ENCODE results near the gene C21orf58. TPM values are rescaled to one million over a fixed set of nuclear protein-coding genes. Genes with fewer than 3 reads are reported as not detected.
A peak's percentile ranks its signal among the peaks of the same experiment; 100 is the strongest.

C21orf58 gene
- total RNA-seq, 2 experiments from 2014 or later, result 27.4 to 33.0 TPM

DNA sequence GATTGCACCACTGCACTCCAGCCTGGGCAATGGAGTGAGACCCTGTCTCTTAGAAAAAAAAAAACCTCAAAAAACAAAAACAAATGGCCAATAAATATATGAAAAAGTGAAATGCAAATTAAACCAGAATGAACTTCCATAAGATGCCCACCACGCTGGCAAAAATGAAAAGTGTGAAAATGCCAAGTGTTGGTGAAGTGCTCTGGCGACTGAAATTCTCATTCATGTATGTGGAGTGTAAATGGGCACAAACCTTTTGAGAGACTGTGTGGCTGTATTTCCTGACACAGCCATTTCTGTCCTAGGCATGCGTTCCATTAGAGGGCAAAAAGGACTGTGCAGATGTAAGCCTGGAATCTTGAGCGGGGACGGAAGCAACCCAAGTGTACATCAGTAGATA, 19.2 kb downstream of the C21orf58 start:
- H3K4me1 Mint-ChIP-seq, result no peaks in the 10 kb centered on the region
- DNase-seq (no peak), ATAC-seq (no peak)
- H3K27ac Mint-ChIP-seq, result no peak overlapping the region
- intact Hi-C loops (cut with DNase I, micrococcal nuclease), result no loop called here
- H3K4me3 Mint-ChIP-seq, result no peak overlapping the region
- CTCF ChIA-PET, result no interaction called here
- H3K27me3 Mint-ChIP-seq, result no peaks in the 10 kb centered on the region
- H3K36me3 Mint-ChIP-seq (ENCODE audit: low read depth), result peaks cover 44% of the 10 kb centered on the region
- POLR2A ChIA-PET, result no interaction called here
- no peaks in the 10 kb centered on the region for H3K9me3 Mint-ChIP-seq (ENCODE audit: low read depth)

DNA sequence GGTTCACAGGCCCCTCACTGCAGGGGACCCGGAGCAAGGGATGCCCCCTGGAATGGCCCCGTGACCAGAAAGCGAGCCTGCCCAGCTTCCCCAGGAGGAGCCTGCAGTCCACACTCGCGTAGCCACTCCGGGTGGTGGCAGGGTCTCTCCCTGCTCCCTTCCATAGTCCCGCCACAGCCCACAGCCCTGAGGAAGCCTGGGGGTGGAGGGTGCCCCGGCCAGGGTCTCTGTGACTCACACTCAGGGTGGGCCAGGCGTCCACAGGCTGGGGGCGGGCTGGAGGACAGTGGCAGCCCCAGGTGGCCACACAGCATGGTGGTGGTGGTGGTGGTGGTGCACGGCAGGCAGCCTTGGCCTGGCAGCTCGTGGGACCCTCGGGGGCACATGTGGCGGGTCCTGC, 21.9 kb downstream of the C21orf58 start:
- H3K4me3 Mint-ChIP-seq, result no peak overlapping the region
- CTCF ChIA-PET, result interaction anchor here (0.8 kb wide), 1 partner anchor 60 kb away, joined by 5 read pairs; no protein-coding TSS in a partner anchor
- intact Hi-C loops (cut with DNase I, micrococcal nuclease), result no loop called here
- no peak for ATAC-seq
- H3K27me3 Mint-ChIP-seq, result no peaks in the 10 kb centered on the region
- H3K36me3 Mint-ChIP-seq (ENCODE audit: low read depth), result peaks cover 38% of the 10 kb centered on the region
- H3K9me3 Mint-ChIP-seq (ENCODE audit: low read depth), result no peaks in the 10 kb centered on the region
- peaks cover 4% of the 10 kb centered on the region for H3K4me1 Mint-ChIP-seq
- POLR2A ChIA-PET, result no interaction called here
- H3K27ac Mint-ChIP-seq, result no peak overlapping the region
- DNase-seq, result no peak

DNA sequence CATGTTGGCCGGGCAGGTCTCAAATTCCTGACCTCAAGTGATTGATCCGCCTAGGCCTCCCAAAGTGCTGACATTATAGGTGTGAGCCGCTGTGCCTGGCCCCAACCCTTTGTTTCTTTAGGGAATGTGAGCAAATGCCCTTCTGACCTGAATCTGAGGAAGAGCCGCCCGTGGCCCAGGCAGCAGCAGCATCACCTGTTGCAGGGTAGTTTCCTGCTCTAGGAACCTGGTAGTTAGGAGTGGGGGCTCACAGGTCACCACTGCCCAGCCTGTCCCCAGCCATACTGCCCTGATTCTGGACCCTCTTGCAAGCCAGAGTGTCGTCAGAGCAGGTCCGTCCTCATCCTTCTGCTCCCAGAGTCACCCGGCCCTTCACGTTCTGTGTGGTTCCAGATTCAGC, 24.5 kb downstream of the C21orf58 start:
- intact Hi-C loops (cut with DNase I, micrococcal nuclease), result no loop called here
- ChIA-PET POLR2A (no interaction called here), CTCF (interaction anchor here (1.3 kb wide), 1 partner anchor 18 kb away, joined by 3 read pairs; no protein-coding TSS in a partner anchor)
- H3K27me3 Mint-ChIP-seq, result no peaks in the 10 kb centered on the region
- H3K4me1 Mint-ChIP-seq, result peaks cover 4% of the 10 kb centered on the region
- no peaks in the 10 kb centered on the region for H3K9me3 Mint-ChIP-seq (ENCODE audit: low read depth)
- DNase-seq (no peak), ATAC-seq (no peak)
- H3K27ac Mint-ChIP-seq, result no peak overlapping the region
- H3K36me3 Mint-ChIP-seq (ENCODE audit: low read depth), result peaks cover 30% of the 10 kb centered on the region
- H3K4me3 Mint-ChIP-seq, result no peak overlapping the region

DNA sequence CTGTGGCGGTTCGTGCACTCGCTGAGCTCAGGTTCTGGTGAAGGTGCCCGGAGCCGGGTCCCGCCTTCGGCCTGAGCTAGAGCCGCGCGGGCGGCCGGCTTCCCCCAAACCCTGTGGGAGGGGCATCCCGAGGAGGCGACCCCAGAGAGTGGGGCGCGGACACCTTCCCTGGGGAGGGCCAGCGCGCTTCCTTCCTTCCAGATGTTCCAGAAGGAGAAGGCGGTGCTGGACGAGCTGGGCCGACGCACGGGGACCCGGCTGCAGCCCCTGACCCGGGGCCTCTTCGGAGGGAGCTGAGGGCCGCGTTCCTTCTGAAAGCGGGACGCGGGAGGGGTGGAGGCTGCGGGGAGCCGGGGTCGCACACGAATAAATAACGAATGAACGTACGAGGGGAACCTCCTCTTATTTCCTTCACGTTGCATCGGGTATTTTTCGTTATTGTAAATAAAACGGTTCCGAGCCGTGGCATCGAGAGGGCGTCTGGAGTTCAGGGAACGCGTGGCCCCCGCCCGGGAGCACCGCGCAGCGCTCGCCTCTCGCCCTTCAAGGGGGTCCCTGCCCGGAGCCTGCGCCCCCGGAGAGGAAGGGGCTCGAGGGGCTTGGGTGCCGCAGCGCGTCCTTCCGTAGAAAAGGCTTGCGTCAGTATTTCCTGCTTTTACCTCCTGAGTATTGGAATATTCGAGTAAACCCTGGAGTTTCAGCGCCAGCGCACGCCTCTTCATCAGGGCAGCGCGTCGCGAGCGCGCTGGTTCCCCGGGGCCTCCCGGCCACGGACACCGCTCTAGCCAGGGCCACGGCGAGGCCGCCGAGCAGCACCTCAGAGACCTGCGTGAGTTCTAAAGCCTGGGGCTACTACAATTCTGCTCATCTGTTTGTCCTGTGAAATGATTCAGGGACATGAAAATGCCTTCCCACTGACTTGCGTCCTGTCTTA, 26.1 kb downstream of the C21orf58 start:
- peak overlapping the region; percentile 2 for H3K4me3 Mint-ChIP-seq
- no peak overlapping the region for H3K27ac Mint-ChIP-seq
- H3K36me3 Mint-ChIP-seq (ENCODE audit: low read depth), result peaks cover 25% of the 10 kb centered on the region
- ATAC-seq (peak; percentile 35), DNase-seq (peak; percentile 20)
- H3K27me3 Mint-ChIP-seq, result no peaks in the 10 kb centered on the region
- no peaks in the 10 kb centered on the region for H3K9me3 Mint-ChIP-seq (ENCODE audit: low read depth)
- ChIA-PET POLR2A (interaction anchor here (0.7 kb wide), 1 partner anchor 555 kb away, joined by 3 read pairs; no protein-coding TSS in a partner anchor), CTCF (no interaction called here)
- H3K4me1 Mint-ChIP-seq, result peaks cover 4% of the 10 kb centered on the region
- intact Hi-C loops (cut with DNase I, micrococcal nuclease), result no loop called here

DNA sequence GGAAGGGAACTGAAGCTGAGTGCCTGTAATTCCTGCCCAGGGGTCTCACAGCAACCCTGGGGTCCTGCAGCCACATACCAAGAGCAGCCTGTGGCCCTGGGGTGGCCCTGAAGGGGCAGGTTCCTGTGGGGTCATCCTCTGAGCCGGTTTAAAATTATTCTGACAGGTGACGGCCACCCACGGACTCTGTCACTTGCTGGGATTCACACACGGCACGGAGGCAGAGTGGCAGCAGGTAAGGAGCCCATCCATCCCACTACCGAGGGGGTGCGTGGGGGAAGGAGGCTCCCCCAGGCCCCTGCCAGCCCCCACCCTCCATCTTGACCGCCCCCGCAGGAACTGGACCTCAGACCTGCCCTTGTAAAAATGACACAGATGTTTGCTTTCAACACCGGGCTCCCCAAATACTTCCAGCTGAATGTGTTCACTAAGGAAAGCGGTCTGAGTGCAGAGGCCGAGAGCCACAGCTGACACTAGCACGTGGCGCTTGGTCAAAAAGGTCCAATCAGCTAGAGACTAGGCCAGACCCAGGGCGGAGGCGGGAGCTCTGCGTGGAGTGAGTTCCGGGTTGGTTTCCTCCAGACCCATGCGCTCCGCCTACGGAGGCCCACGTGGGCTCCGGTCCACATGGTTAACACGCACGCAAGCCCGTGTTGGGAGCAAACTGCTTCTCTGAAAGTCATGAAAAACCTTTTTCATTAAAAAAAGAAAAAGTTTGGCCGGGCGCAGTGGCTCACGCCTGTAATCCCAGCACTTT, 27.5 kb downstream of the C21orf58 start:
- Mint-ChIP-seq H3K27ac (no peak overlapping the region), H3K4me3 (peak overlapping the region; percentile 26), H3K4me1 (peaks cover 4% of the 10 kb centered on the region), H3K36me3 (ENCODE audit: low read depth) (peaks cover 28% of the 10 kb centered on the region), H3K9me3 (ENCODE audit: low read depth) (no peaks in the 10 kb centered on the region), H3K27me3 (no peaks in the 10 kb centered on the region)
- intact Hi-C loops (cut with DNase I, micrococcal nuclease), result no loop called here
- DNase-seq, result peak; percentile 73
- ChIA-PET CTCF (interaction anchor here (0.6 kb wide), 1 partner anchor 159 kb away, joined by 3 read pairs; no protein-coding TSS in a partner anchor), POLR2A (no interaction called here)
- ATAC-seq, result peak; percentile 74

DNA sequence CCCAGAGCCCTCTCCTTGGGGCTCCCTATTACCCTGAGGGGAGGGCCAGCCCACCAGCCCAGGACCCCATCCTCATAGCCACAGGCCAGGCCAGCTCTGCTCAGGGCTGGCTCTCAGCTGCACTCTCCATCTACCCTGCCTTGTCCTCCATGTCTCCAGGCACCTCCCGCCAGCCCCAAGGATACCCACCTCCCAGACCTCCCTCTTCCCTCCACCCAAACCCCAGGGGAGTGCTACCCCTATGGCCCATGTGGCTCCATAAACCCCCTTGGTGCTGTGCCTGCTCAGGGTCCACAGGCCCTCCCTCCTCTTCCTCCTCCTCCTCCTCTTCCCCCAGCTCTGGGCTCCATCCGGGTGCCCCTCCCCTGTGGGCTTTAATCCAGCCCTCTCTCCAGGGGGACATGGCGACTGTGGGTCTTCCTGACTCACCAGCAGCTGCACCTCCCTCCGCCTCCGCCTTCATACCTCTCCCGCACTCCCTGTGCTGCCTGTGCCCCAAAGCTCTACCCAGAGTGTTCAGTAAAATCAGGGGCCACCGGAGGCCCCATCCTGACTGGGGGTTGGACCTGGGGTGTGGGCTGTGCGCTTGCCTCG, 28.4 kb downstream of the C21orf58 start:
- CTCF ChIA-PET, result no interaction called here

DNA sequence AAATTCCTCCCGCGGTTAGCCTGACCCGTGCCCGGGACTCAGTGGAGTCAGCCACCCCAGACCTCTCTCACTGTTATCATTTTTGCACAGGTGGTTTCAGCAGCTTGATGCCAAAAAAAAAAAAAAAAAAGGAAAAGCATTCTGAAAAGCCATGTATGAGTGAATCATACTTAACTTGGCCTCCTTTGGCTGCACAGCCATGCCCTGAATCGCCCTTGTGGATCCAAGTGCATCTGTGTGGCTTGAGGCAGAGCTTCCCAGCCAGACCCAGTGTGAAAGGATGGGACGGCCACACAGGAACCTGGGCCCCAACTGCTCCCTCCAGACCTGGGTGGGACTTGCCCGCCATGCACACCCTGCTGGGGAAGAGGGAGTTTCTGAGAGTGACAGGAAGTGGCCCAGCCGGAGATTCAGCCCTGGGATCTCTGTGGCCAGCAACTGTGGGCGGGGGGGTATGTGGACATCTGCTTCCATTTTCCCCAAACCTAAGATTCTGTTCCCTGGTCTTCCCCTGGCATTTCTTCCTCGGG, 29.0 kb downstream of the C21orf58 start:
- Mint-ChIP-seq H3K36me3 (ENCODE audit: low read depth) (peaks cover 20% of the 10 kb centered on the region), H3K27me3 (no peaks in the 10 kb centered on the region), H3K27ac (no peak overlapping the region), H3K4me3 (no peak overlapping the region), H3K4me1 (peaks cover 9% of the 10 kb centered on the region), H3K9me3 (ENCODE audit: low read depth) (no peaks in the 10 kb centered on the region)
- DNase-seq (no peak), ATAC-seq (no peak)
- ChIA-PET POLR2A (no interaction called here), CTCF (no interaction called here)
- intact Hi-C loops (cut with DNase I, micrococcal nuclease), result no loop called here

More for the DNA sequence above, 28.4 kb downstream of the C21orf58 start:
- Mint-ChIP-seq H3K4me3 (no peak overlapping the region), H3K4me1 (peaks cover 7% of the 10 kb centered on the region), H3K36me3 (ENCODE audit: low read depth) (peaks cover 22% of the 10 kb centered on the region), H3K27ac (no peak overlapping the region), H3K27me3 (no peaks in the 10 kb centered on the region), H3K9me3 (ENCODE audit: low read depth) (no peaks in the 10 kb centered on the region)
- intact Hi-C loops (cut with DNase I, micrococcal nuclease), result no loop called here
- ATAC-seq, result no peak
- POLR2A ChIA-PET, result no interaction called here
- DNase-seq, result no peak

DNA sequence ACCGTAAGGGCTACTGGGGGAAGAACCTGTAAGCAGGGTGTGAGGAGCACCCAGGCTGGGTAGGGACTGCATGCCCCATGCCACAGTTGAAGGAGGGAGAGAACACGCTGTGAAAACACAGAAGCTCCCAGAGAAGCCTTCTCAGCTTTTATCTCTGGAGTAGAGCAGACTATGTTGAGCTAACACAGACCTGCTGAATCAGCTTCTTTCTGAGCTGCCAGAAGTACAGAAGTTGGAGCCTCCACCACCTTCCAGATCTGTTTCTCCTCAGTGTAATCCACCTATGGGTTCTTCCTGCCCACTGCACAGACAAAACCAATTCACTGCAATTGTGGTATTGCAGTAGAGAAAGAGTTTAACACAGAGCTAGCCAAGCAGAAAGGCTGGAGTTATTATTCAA, 32.1 kb downstream of the C21orf58 start:
- H3K36me3 Mint-ChIP-seq (ENCODE audit: low read depth), result peaks cover 18% of the 10 kb centered on the region
- H3K9me3 Mint-ChIP-seq (ENCODE audit: low read depth), result no peaks in the 10 kb centered on the region
- no peak overlapping the region for H3K4me3 Mint-ChIP-seq
- no peak overlapping the region for H3K27ac Mint-ChIP-seq
- POLR2A ChIA-PET, result no interaction called here
- ATAC-seq (no peak), DNase-seq (no peak)
- H3K4me1 Mint-ChIP-seq, result peaks cover 20% of the 10 kb centered on the region
- intact Hi-C loops (cut with DNase I, micrococcal nuclease), result no loop called here
- H3K27me3 Mint-ChIP-seq, result no peaks in the 10 kb centered on the region
- CTCF ChIA-PET, result no interaction called here

DNA sequence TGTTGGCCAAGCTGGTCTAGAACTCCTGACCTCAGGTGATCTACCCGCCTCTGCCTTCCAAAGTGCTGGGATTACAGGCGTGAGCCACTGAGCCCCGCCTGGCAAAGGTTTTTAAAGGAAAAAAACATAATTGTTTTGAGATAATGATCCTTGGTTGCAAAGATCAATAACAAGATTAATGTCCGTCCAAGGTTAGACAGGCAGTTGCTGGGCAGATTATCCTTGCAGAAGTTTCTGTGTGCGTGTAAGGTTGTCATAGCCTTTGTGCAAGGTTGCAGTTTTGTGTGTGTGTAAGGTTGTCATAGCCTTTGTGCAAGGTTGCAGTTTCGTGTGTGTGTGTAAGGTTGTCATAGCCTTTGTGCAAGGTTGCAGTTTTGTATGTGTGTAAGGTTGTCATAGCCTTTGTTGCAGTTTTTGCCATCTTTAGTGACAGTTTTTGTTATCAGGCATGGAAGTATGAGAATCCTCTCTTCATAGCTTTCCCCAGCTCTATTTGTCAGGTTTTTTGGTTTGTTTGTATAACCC, 34.0 kb downstream of the C21orf58 start:
- ChIA-PET POLR2A (no interaction called here), CTCF (no interaction called here)
- Mint-ChIP-seq H3K9me3 (ENCODE audit: low read depth) (no peaks in the 10 kb centered on the region), H3K4me3 (no peak overlapping the region), H3K36me3 (ENCODE audit: low read depth) (peaks cover 24% of the 10 kb centered on the region), H3K27ac (no peak overlapping the region), H3K4me1 (peaks cover 27% of the 10 kb centered on the region), H3K27me3 (no peaks in the 10 kb centered on the region)
- ATAC-seq, result no peak
- intact Hi-C loops (cut with DNase I, micrococcal nuclease), result loop anchor here in 1 of 2 experiments (5.0 kb wide), 2 partner anchors 62 to 168 kb away; partner anchors contain the start of genes DIP2A and LSS
- no peak for DNase-seq

DNA sequence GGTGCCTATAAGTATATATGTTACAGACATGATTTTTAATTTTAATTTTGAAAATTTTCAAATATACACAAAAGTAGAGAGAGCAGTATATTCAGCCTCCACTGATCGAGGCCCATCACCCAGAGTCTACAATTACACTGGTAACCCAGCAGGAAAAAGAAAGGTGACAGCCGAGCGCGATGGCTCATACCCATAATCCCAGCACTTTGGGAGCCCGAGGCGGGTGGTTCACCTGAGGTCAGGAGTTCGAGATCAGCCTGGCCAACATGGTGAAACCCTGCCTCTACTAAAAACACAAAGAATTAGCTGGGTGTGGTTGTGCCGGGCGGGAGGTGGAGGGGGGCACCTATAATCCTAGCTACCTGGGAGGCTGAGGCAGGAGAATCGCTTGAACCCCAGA, 36.1 kb downstream of the C21orf58 start:
- H3K27ac Mint-ChIP-seq, result no peak overlapping the region
- H3K4me1 Mint-ChIP-seq, result peaks cover 44% of the 10 kb centered on the region
- DNase-seq (no peak), ATAC-seq (no peak)
- H3K4me3 Mint-ChIP-seq, result no peak overlapping the region
- intact Hi-C loops (cut with DNase I, micrococcal nuclease), result loop anchor here (2.0 to 5.0 kb wide), 6 partner anchors 35 to 315 kb away; partner anchors contain the start of genes DIP2A (in 2 of the 2), C21orf58 (in 1 of the 2) and LSS (in 1 of the 2)
- H3K9me3 Mint-ChIP-seq (ENCODE audit: low read depth), result no peaks in the 10 kb centered on the region
- H3K27me3 Mint-ChIP-seq, result no peaks in the 10 kb centered on the region
- CTCF ChIA-PET, result no interaction called here
- peaks cover 43% of the 10 kb centered on the region for H3K36me3 Mint-ChIP-seq (ENCODE audit: low read depth)
- POLR2A ChIA-PET, result no interaction called here

DNA sequence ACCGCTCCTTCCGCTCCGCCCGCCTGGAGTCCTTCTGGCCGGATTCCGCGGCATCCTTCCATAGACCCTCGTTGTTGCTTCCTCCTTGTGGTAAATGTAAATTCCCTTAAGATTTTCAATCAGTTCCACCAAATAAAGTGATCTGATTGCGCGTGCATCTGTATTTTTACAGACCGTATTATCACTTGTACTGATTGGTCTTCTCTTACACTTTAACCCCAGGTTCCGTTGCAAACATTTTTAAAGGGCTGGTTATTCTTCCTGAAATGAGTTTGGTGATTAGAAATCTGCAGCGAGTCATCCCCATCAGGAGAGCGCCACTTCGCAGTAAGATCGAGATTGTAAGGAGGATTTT, 37.0 kb downstream of the C21orf58 start:
- ChIA-PET CTCF (no interaction called here), POLR2A (no interaction called here)
- Mint-ChIP-seq H3K27me3 (no peaks in the 10 kb centered on the region), H3K4me1 (peaks cover 46% of the 10 kb centered on the region), H3K4me3 (peak overlapping the region; percentile 88), H3K27ac (peak overlapping the region; percentile 98), H3K9me3 (ENCODE audit: low read depth) (no peaks in the 10 kb centered on the region), H3K36me3 (ENCODE audit: low read depth) (peaks cover 38% of the 10 kb centered on the region)
- ATAC-seq (peak; percentile 9), DNase-seq (no peak)
- intact Hi-C loops (cut with DNase I, micrococcal nuclease), result loop anchor here (1.0 to 5.0 kb wide), 11 partner anchors 36 to 643 kb away; partner anchors contain the start of genes DIP2A (in 2 of the 2), C21orf58 (in 1 of the 2), LSS (in 1 of the 2) and PCBP3 (in 1 of the 2)

Data from activated CD4-positive, alpha-beta T cell treated with anti-CD3 and anti-CD28 coated beads for 36 hours (primary cell).